ENCODE data around the gene PPP3R1. TPM values are rescaled to one million over a fixed set of nuclear protein-coding genes. Genes with fewer than 3 reads are reported as not detected.
A peak's percentile ranks its signal among the peaks of the same experiment; 100 is the strongest.

The PPP3R1 gene
- total RNA-seq, 1 experiment from 2014 or later, result 70.9 TPM

- POLR2A ChIA-PET, result no interaction called here
- TF ChIP-seq, protein P1, sequence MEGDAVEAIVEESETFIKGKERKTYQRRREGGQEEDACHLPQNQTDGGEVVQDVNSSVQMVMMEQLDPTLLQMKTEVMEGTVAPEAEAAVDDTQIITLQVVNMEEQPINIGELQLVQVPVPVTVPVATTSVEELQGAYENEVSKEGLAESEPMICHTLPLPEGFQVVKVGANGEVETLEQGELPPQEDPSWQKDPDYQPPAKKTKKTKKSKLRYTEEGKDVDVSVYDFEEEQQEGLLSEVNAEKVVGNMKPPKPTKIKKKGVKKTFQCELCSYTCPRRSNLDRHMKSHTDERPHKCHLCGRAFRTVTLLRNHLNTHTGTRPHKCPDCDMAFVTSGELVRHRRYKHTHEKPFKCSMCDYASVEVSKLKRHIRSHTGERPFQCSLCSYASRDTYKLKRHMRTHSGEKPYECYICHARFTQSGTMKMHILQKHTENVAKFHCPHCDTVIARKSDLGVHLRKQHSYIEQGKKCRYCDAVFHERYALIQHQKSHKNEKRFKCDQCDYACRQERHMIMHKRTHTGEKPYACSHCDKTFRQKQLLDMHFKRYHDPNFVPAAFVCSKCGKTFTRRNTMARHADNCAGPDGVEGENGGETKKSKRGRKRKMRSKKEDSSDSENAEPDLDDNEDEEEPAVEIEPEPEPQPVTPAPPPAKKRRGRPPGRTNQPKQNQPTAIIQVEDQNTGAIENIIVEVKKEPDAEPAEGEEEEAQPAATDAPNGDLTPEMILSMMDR (IDR thresholded peaks at IDR 0.05; ENCODE audit: insufficient read depth in 1 of 2, low read depth in 1 of 2, low read length in 1 of 2, severe bottlenecking in 1 of 2, unreplicated experiment in 1 of 2), result peak; percentile 9 to 21
Measured at GRCh38 chr2:68294187-68294586, 41.9 kb upstream of the PPP3R1 start.

DNA sequence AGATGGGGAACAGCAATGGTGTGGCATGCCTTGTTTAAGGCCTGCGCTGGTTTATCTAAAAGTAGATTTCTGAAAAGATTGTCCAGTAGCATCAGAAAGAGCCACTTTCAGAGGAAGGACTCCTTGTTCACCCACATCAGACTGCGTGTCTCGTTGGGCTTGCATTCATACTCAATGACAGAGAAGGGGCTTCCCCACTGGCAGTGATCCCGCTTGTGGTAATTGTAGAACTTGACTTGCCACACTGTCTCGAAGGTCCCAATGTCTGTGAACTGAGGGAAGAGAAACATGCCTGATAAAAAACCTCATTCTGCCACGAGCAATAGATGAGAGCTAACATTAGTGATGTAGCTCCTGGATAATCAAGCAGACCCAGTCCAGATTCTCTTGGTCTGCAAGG, 41.4 kb upstream of the PPP3R1 start:
- H3K36me3 ChIP-seq (ENCODE audit: control insufficient read depth, insufficient read depth, low read length), result no peaks in the 10 kb centered on the region
- TF ChIP-seq, protein P1 (IDR thresholded peaks at IDR 0.05; ENCODE audit: insufficient read depth in 1 of 2, low read depth in 1 of 2, low read length in 1 of 2, severe bottlenecking in 1 of 2, unreplicated experiment in 1 of 2), result no peak
- DNase-seq, result no peak
- no peaks in the 10 kb centered on the region for H3K27me3 ChIP-seq (replicated peaks; ENCODE audit: control insufficient read depth, insufficient read depth, low read length)
- Mint-ChIP-seq H3K36me3 (ENCODE audit: insufficient read depth, unreplicated experiment) (no peaks in the 10 kb centered on the region), H3K4me1 (ENCODE audit: low read depth, unreplicated experiment) (no peaks in the 10 kb centered on the region), H3K27me3 (ENCODE audit: insufficient read depth, unreplicated experiment) (peaks cover 5% of the 10 kb centered on the region), H3K4me3 (ENCODE audit: unreplicated experiment) (no peak overlapping the region), H3K9me3 (ENCODE audit: unreplicated experiment) (no peaks in the 10 kb centered on the region), H3K27ac (ENCODE audit: unreplicated experiment) (no peak overlapping the region)
- no TSS peak for BruUV-seq (replicated peaks)
- no peaks in the 10 kb centered on the region for H3K9me3 ChIP-seq
- no peaks in the 10 kb centered on the region for H3K4me1 ChIP-seq
- intact Hi-C loops (cut with micrococcal nuclease; ENCODE audit: unreplicated experiment), result loop anchor here (5.0 kb wide), 1 partner anchor 149 kb away; no protein-coding TSS in a partner anchor
- H3K4me3 ChIP-seq (ENCODE audit: low read depth, low read length), result no peak overlapping the region
- ChIA-PET CTCF (interaction anchor here (0.7 to 1.1 kb wide), 3 partner anchors 11 to 171 kb away, joined by 3 to 9 read pairs (median 3); no protein-coding TSS in a partner anchor), POLR2A (no interaction called here)

More at GRCh38 chr2:68294187-68294586, 41.9 kb upstream of the PPP3R1 start:
- intact Hi-C loops (cut with micrococcal nuclease; ENCODE audit: unreplicated experiment), result loop anchor here (5.0 kb wide), 1 partner anchor 148 kb away; no protein-coding TSS in a partner anchor
- no peaks in the 10 kb centered on the region for H3K36me3 ChIP-seq (ENCODE audit: control insufficient read depth, insufficient read depth, low read length)
- H3K27ac Mint-ChIP-seq (ENCODE audit: unreplicated experiment), result no peak overlapping the region
- no TSS peak for BruUV-seq (replicated peaks)
- no peak overlapping the region for H3K4me3 Mint-ChIP-seq (ENCODE audit: unreplicated experiment)
- H3K36me3 Mint-ChIP-seq (ENCODE audit: insufficient read depth, unreplicated experiment), result no peaks in the 10 kb centered on the region
- DNase-seq, result no peak
- no peaks in the 10 kb centered on the region for H3K4me1 ChIP-seq
- no peak overlapping the region for H3K4me3 ChIP-seq (ENCODE audit: low read depth, low read length)
- CTCF ChIA-PET, result interaction anchor here (0.7 to 1.1 kb wide), 3 partner anchors 11 to 172 kb away, joined by 3 to 9 read pairs (median 3); no protein-coding TSS in a partner anchor
- peaks cover 7% of the 10 kb centered on the region for H3K27me3 Mint-ChIP-seq (ENCODE audit: insufficient read depth, unreplicated experiment)
- no peaks in the 10 kb centered on the region for H3K9me3 Mint-ChIP-seq (ENCODE audit: unreplicated experiment)
- no peaks in the 10 kb centered on the region for H3K4me1 Mint-ChIP-seq (ENCODE audit: low read depth, unreplicated experiment)
- H3K9me3 ChIP-seq, result no peaks in the 10 kb centered on the region
- no peaks in the 10 kb centered on the region for H3K27me3 ChIP-seq (replicated peaks; ENCODE audit: control insufficient read depth, insufficient read depth, low read length)

- Mint-ChIP-seq H3K4me3 (ENCODE audit: unreplicated experiment) (no peak overlapping the region), H3K36me3 (ENCODE audit: insufficient read depth, unreplicated experiment) (no peaks in the 10 kb centered on the region), H3K4me1 (ENCODE audit: low read depth, unreplicated experiment) (no peaks in the 10 kb centered on the region), H3K27me3 (ENCODE audit: insufficient read depth, unreplicated experiment) (peaks cover 10% of the 10 kb centered on the region), H3K9me3 (ENCODE audit: unreplicated experiment) (no peaks in the 10 kb centered on the region), H3K27ac (ENCODE audit: unreplicated experiment) (no peak overlapping the region)
- H3K27me3 ChIP-seq (replicated peaks; ENCODE audit: control insufficient read depth, insufficient read depth, low read length), result no peaks in the 10 kb centered on the region
- DNase-seq, result no peak
- BruUV-seq (replicated peaks), result no TSS peak
- H3K4me3 ChIP-seq (ENCODE audit: low read depth, low read length), result no peak overlapping the region
- TF ChIP-seq, protein P1 (IDR thresholded peaks at IDR 0.05; ENCODE audit: insufficient read depth in 1 of 2, low read depth in 1 of 2, low read length in 1 of 2, severe bottlenecking in 1 of 2, unreplicated experiment in 1 of 2), result no peak
- CTCF ChIA-PET, result interaction anchor here (0.8 to 1.8 kb wide), 2 partner anchors 10 to 44 kb away, joined by 4 read pairs; no protein-coding TSS in a partner anchor
- intact Hi-C loops (cut with micrococcal nuclease; ENCODE audit: unreplicated experiment), result loop anchor here (5.0 kb wide), 1 partner anchor 149 kb away; no protein-coding TSS in a partner anchor
- H3K36me3 ChIP-seq (ENCODE audit: control insufficient read depth, insufficient read depth, low read length), result no peaks in the 10 kb centered on the region
- H3K4me1 ChIP-seq, result no peaks in the 10 kb centered on the region
- POLR2A ChIA-PET, result no interaction called here
- H3K9me3 ChIP-seq, result no peaks in the 10 kb centered on the region
Measured at GRCh38 chr2:68293024-68293423, 40.7 kb upstream of the PPP3R1 start.
